K562 (cell line): Measurements from ENCODE around the gene AREL1. TPM values are rescaled to one million over a fixed set of nuclear protein-coding genes. Genes with fewer than 3 reads are reported as not detected.

Experiments used
- ATAC-seq: fragments of 200-7000 bp; cut with Tn5 transposase; 3 replicates; pipeline ENCODE4 v1.9.1; 2020; ENCODE audit warnings: moderate library complexity
- BruUV-seq: library from RNA; stranded (reverse); fragments of 400-500 nt; replicated peaks from 2 replicates; lab custom pipeline; 2021; lab: Mats Ljungman, UMichigan
- CTCF ChIA-PET: fragments of 300-600 bp; formaldehyde crosslinking; extraction: SDS; loops from one replicate; lab custom pipeline; 2021; ENCODE audit warnings: low intra/inter-chr PET ratio; lab: Yijun Ruan, JAX
- POLR2A ChIA-PET: fragments of 300-600, 350-650 bp; sonication (Branson Sonifier 250); formaldehyde crosslinking; extraction: SDS; loops from one replicate; lab custom pipeline; 2021; ENCODE audit warnings: antibody characterized with exemption, inconsistent platforms; lab: Yijun Ruan, JAX
- DNase-seq, 4 experiments: peaks; one replicate each; pipeline versions ENCODE4 v3.0.0 to v3.0.0-alpha.2; 2011 to 2018; ENCODE audit warnings: low spot score in 3 of 4, mixed read lengths in 3 of 4; ENCODE audit errors: extremely low read depth in 1 of 4
- FAIRE-seq: peaks from 2 replicates; lab custom pipeline; 2011; peaks lifted over from hg19 to GRCh38; lab: Jason Lieb, UNC
- H2AFZ ChIP-seq: 2 replicates; pipeline ENCODE4 v1.6.0; 2011; ENCODE audit warnings: low read depth, low read length, control low read depth, inconsistent platforms
- H3K27ac ChIP-seq: fragments of 200-600 bp; 3 replicates; pipeline ENCODE4 v1.8.0; 2011; ENCODE audit warnings: low read depth, mild to moderate bottlenecking, control low read depth, inconsistent platforms, low read length, moderate library complexity, mixed read lengths; ENCODE audit errors: extremely low read depth
- H3K27me3 ChIP-seq, 2 experiments: fragments of 300-600 bp in 1 of 2; 2 replicates in 1 of 2; 3 replicates in 1 of 2; pipeline versions ENCODE4 v1.6.0 to v1.8.0; 2011; ENCODE audit warnings: inconsistent platforms in 2 of 2, low read length in 2 of 2, mild to moderate bottlenecking in 1 of 2, mixed read lengths in 1 of 2, moderate library complexity in 1 of 2; ENCODE audit not compliant: control insufficient read depth in 2 of 2, insufficient read depth in 2 of 2
- H3K36me3 ChIP-seq: fragments of 300-600 bp; 3 replicates; pipeline ENCODE4 v1.8.0; 2011; ENCODE audit warnings: mild to moderate bottlenecking, low read length, inconsistent platforms; ENCODE audit not compliant: control insufficient read depth, insufficient read depth
- H3K4me1 ChIP-seq, 2 experiments: fragments of 200-600 bp in 1 of 2; replicated peaks in 1 of 2; 2 replicates in 1 of 2; 3 replicates in 1 of 2; pipeline versions ENCODE4 v1.5.1 to v1.8.0; 2011; ENCODE audit warnings: inconsistent platforms in 2 of 2, low read length in 2 of 2, mild to moderate bottlenecking in 1 of 2, mixed read lengths in 1 of 2, moderate library complexity in 1 of 2; ENCODE audit not compliant: control insufficient read depth in 2 of 2, insufficient read depth in 2 of 2
- H3K4me2 ChIP-seq: 2 replicates; pipeline ENCODE4 v1.6.1; 2011; ENCODE audit warnings: low read length, control low read depth, inconsistent platforms, mixed read lengths; ENCODE audit not compliant: insufficient read depth
- H3K4me3 ChIP-seq: fragments of 200-600 bp; sonication (generic), shearing (Covaris generic); 2 replicates; pipeline ENCODE4 v1.5.1; 2016; ENCODE audit warnings: control low read depth, inconsistent platforms
- H3K79me2 ChIP-seq: fragments of 200-600 bp; 3 replicates; pipeline ENCODE4 v1.8.0; 2011; ENCODE audit warnings: low read length, inconsistent platforms; ENCODE audit not compliant: control insufficient read depth, insufficient read depth
- H3K9ac ChIP-seq, 2 experiments: 2 replicates each; pipeline versions ENCODE4 v1.6.0 to v1.6.1; 2011; ENCODE audit warnings: low read depth in 2 of 2, low read length in 2 of 2, control low read depth in 1 of 2, inconsistent platforms in 1 of 2, mild to moderate bottlenecking in 1 of 2, mixed read lengths in 1 of 2; ENCODE audit not compliant: insufficient read depth in 1 of 2
- H3K9me1 ChIP-seq: one replicate; pipeline ENCODE4 v1.6.0; 2011; ENCODE audit warnings: inconsistent platforms, mild to moderate bottlenecking, low read length, moderate library complexity; ENCODE audit not compliant: control insufficient read depth, insufficient read depth
- H3K9me3 ChIP-seq: replicated peaks from 2 replicates; pipeline ENCODE4 v1.5.1; 2011; ENCODE audit warnings: low read depth, low read length, inconsistent platforms; ENCODE audit not compliant: control insufficient read depth, insufficient read depth
- H4K20me1 ChIP-seq: replicated peaks from 2 replicates; pipeline ENCODE4 v1.6.1; 2011; ENCODE audit warnings: low read length, inconsistent platforms, mixed read lengths; ENCODE audit not compliant: control insufficient read depth, insufficient read depth
- PCBP1 ChIP-seq: fragments of 200-400 bp; formaldehyde crosslinking; IDR thresholded peaks from 2 replicates; pipeline ENCODE4 v1.6.1; 2018; ENCODE audit warnings: mild to moderate bottlenecking, low read depth, low read length; ENCODE audit not compliant: poor library complexity, severe bottlenecking
- POLR2A ChIP-seq: fragments of 450-650 bp; conservative IDR thresholded peaks from 2 replicates; pipeline ENCODE4 v1.6.1; 2016
- SIN3B ChIP-seq: fragments of 450-650 bp; IDR thresholded peaks from 2 replicates; pipeline ENCODE4 v1.6.1; 2017; ENCODE audit warnings: low read depth, mild to moderate bottlenecking, moderate library complexity
- SREBF2 ChIP-seq: sonication (generic); formaldehyde crosslinking; IDR thresholded peaks from 2 replicates; pipeline ENCODE4 v1.4.0; 2020; ENCODE audit warnings: mild to moderate bottlenecking, missing genetic modification reagents
- SUPT5H ChIP-seq: fragments of 450-650 bp; IDR thresholded peaks from 2 replicates; pipeline ENCODE4 v1.6.1; 2016
- ZNF41 ChIP-seq: fragments of 250-450 bp; sonication (Bioruptor Pico); conservative IDR thresholded peaks from 2 replicates; pipeline ENCODE4 v1.4.0; 2020; ENCODE audit warnings: mild to moderate bottlenecking
- WGBS: fragments of 100-300 bp; shearing (Covaris generic); methylation state at CpG from one replicate; pipeline ENCODE4 v1.1.6; 2016; ENCODE audit warnings: low coverage, mixed read lengths; ENCODE audit not compliant: insufficient coverage; ENCODE audit errors: missing lambda C conversion rate; 5-methylcytosine and 5-hydroxymethylcytosine counted together
- in situ Hi-C: fragments of 300-500 bp; cut with MboI; formaldehyde crosslinking; loops from 4 replicates; pipeline ENCODE4 v1.15.0; 2018; ENCODE audit warnings: inconsistent platforms, mixed read lengths
- intact Hi-C: fragments of 100-400 bp; cut with micrococcal nuclease; formaldehyde crosslinking; loops from 2 replicates; pipeline ENCODE4 v1.14.2; 2022
- polyA plus RNA-seq, 8 experiments: library from polyadenylated mRNA; depleted of rRNA in 4 of 8; stranded (reverse) in 5 of 8; unstranded in 3 of 8; fragments of >200 nt; fragmentation: Nextera tagmentation in 2 of 8; fragmentation: Illumina TruSeq in 1 of 8; extraction: Ambion mirVana in 2 of 8; extraction: Trizol in 1 of 8; gene quantifications; 2 replicates each; pipeline versions ENCODE4 v1.2.1 to v1.2.3, GENCODE V29; 2011 to 2014; ENCODE audit warnings: inconsistent platforms in 1 of 8, missing spikeins in 1 of 8
- total RNA-seq, 7 experiments: library from RNA; depleted of rRNA in 6 of 7; stranded (reverse); fragments of >200 nt in 6 of 7; fragmentation: Illumina TruSeq in 2 of 7; extraction: Trizol in 2 of 7; gene quantifications; 2 replicates each; pipeline versions ENCODE4 v1.2.1 to v1.2.3, GENCODE V29; 2011 to 2021; ENCODE audit warnings: low replicate concordance in 1 of 7
- TF ChIP-seq, protein P1 (sequence below): fragments of 450-650 bp; IDR thresholded peaks from 2 replicates; pipeline ENCODE4 v1.6.1; 2016; ENCODE audit warnings: missing biosample characterization, missing genetic modification characterization
- TF ChIP-seq, protein P2 (sequence below): fragments of 250-450 bp; sonication (Bioruptor Pico); IDR thresholded peaks from 2 replicates; pipeline ENCODE4 v1.5.0; 2022; ENCODE audit warnings: mild to moderate bottlenecking
- TF ChIP-seq, protein P3 (sequence below), 2 experiments: fragments of 450-650 bp; conservative IDR thresholded peaks; 2 replicates each; pipeline ENCODE4 v1.6.1; 2017; ENCODE audit warnings: mild to moderate bottlenecking in 2 of 2, moderate library complexity in 2 of 2

The AREL1 gene
- total and polyA plus RNA-seq, 9 of the 15 experiments (the other 6 are each of a cell fraction or from before 2014, with no cell fraction given): 6.0 to 24.8 (median 16.6) TPM

- intact Hi-C loops (no loop called here), in situ Hi-C loops (no loop called here)
- Histone ChIP-seq H3K36me3 (peaks cover 34% of the 10 kb centered on the region; the same call in 2 of the 3 replicates), H3K27ac (no peak overlapping the region), H3K9ac (no peak overlapping the region), H3K9me1 (no peaks in the 10 kb centered on the region), H3K4me2 (no peak overlapping the region), H2AFZ (no peak overlapping the region), H4K20me1 (no peaks in the 10 kb centered on the region), H3K4me3 (no peak overlapping the region), H3K4me1 (no peaks in the 10 kb centered on the region), H3K9me3 (no peaks in the 10 kb centered on the region), H3K79me2 (no peaks in the 10 kb centered on the region), H3K27me3 (no peaks in the 10 kb centered on the region)
- ATAC-seq: no peak
- FAIRE-seq: no peak
- no peak for DNase-seq
- BruUV-seq: no TSS peak
- ChIA-PET CTCF (no interaction called here), POLR2A (interaction anchor here (0.6 kb wide), 1 partner anchor 1167 kb away, joined by 4 read pairs; no protein-coding TSS in a partner anchor)
- TF ChIP-seq, protein P1, sequence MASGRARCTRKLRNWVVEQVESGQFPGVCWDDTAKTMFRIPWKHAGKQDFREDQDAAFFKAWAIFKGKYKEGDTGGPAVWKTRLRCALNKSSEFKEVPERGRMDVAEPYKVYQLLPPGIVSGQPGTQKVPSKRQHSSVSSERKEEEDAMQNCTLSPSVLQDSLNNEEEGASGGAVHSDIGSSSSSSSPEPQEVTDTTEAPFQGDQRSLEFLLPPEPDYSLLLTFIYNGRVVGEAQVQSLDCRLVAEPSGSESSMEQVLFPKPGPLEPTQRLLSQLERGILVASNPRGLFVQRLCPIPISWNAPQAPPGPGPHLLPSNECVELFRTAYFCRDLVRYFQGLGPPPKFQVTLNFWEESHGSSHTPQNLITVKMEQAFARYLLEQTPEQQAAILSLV (tag): no peak
These were observed 7.6 kb upstream of the AREL1 start for GRCh38 chr14:74720526-74720925.

GRCh38 chr14:74713395-74713735 lies 485 bp upstream of the AREL1 start:
- H3K9me1 ChIP-seq: no peaks in the 10 kb centered on the region

More at GRCh38 chr14:74713395-74713735, 485 bp upstream of the AREL1 start:
- peak overlapping the region; percentile 82 for H3K27ac ChIP-seq
- TF ChIP-seq, protein P2, sequence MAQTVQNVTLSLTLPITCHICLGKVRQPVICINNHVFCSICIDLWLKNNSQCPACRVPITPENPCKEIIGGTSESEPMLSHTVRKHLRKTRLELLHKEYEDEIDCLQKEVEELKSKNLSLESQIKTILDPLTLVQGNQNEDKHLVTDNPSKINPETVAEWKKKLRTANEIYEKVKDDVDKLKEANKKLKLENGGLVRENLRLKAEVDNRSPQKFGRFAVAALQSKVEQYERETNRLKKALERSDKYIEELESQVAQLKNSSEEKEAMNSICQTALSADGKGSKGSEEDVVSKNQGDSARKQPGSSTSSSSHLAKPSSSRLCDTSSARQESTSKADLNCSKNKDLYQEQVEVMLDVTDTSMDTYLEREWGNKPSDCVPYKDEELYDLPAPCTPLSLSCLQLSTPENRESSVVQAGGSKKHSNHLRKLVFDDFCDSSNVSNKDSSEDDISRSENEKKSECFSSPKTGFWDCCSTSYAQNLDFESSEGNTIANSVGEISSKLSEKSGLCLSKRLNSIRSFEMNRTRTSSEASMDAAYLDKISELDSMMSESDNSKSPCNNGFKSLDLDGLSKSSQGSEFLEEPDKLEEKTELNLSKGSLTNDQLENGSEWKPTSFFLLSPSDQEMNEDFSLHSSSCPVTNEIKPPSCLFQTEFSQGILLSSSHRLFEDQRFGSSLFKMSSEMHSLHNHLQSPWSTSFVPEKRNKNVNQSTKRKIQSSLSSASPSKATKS (CRISPR knock-in tag): no peak
- TF ChIP-seq SIN3B (no peak), ZNF41 (CRISPR knock-in tag) (peak; percentile 70), SUPT5H (peak; percentile 14; the same call in 1 of the 2 replicates), PCBP1 (no peak), SREBF2 (CRISPR knock-in tag) (no peak), POLR2A (0 out of 2 replicates have a peak, but pooled peaks have one; percentile 2)
- TF ChIP-seq, protein P3, sequence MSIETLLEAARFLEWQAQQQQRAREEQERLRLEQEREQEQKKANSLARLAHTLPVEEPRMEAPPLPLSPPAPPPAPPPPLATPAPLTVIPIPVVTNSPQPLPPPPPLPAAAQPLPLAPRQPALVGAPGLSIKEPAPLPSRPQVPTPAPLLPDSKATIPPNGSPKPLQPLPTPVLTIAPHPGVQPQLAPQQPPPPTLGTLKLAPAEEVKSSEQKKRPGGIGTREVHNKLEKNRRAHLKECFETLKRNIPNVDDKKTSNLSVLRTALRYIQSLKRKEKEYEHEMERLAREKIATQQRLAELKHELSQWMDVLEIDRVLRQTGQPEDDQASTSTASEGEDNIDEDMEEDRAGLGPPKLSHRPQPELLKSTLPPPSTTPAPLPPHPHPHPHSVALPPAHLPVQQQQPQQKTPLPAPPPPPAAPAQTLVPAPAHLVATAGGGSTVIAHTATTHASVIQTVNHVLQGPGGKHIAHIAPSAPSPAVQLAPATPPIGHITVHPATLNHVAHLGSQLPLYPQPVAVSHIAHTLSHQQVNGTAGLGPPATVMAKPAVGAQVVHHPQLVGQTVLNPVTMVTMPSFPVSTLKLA (conservative IDR thresholded peaks at IDR 0.05): 0 out of 4 replicates have a peak, but pooled peaks of 1 of the 2 experiments have one; percentile 0
- DNase-seq: no peak
- CTCF ChIA-PET: interaction anchor here (0.7 kb wide), 1 partner anchor 91 kb away, joined by 3 read pairs; no protein-coding TSS in a partner anchor
- POLR2A ChIA-PET: no interaction called here
- TSS peak; percentile 84 for BruUV-seq
- H3K9me3 ChIP-seq: no peaks in the 10 kb centered on the region
- peak overlapping the region; percentile 57 for H3K4me3 ChIP-seq
- no peak for ATAC-seq
- intact Hi-C loops (loop anchor here (5.0 kb wide), 1 partner anchor 49 kb away; the partner anchor contains the start of gene YLPM1), in situ Hi-C loops (loop anchor here (10.0 kb wide), 1 partner anchor 1189 kb away; no protein-coding TSS in a partner anchor)
- peak overlapping the region in 1 of 2 experiments; percentile 81 for H3K9ac ChIP-seq
- peaks cover 60% of the 10 kb centered on the region for H3K79me2 ChIP-seq
- no peak for FAIRE-seq
- H3K4me2 ChIP-seq: peak overlapping the region; percentile 98
- H2AFZ ChIP-seq: peak overlapping the region; percentile 88
- peaks cover 29% of the 10 kb centered on the region; the same call in 2 of the 3 replicates for H3K36me3 ChIP-seq
- peaks cover 0 to 8% of the 10 kb centered on the region in 2 experiments; a peak in 2 of 5 replicates for H3K4me1 ChIP-seq
- H4K20me1 ChIP-seq: no peaks in the 10 kb centered on the region
- 4% methylated on average over 6 of the region's 6 CpGs for WGBS
- no peaks in the 10 kb centered on the region for H3K27me3 ChIP-seq
